Nephron progenitor cell (in vitro differentiated cells): Measurements from ENCODE around the gene LRRK2.

Experiments
- DNase-seq: peaks from one replicate; pipeline ENCODE4 v3.0.0; 2021
- H3K27ac Mint-ChIP-seq: 2 replicates; pipeline ENCODE4 v1.8.0; 2021; ENCODE audit warnings: mild to moderate bottlenecking, moderate library complexity, mixed read lengths
- H3K27me3 Mint-ChIP-seq: 2 replicates; pipeline ENCODE4 v1.8.0; 2021; ENCODE audit warnings: mild to moderate bottlenecking, low read depth, mixed read lengths; ENCODE audit not compliant: poor library complexity
- H3K36me3 Mint-ChIP-seq: 2 replicates; pipeline ENCODE4 v1.8.0; 2021; ENCODE audit warnings: low read depth, mixed read lengths
- H3K4me1 Mint-ChIP-seq: 2 replicates; pipeline ENCODE4 v1.8.0; 2021; ENCODE audit warnings: mixed read lengths
- H3K4me3 Mint-ChIP-seq: 2 replicates; pipeline ENCODE4 v1.8.0; 2021; ENCODE audit warnings: mild to moderate bottlenecking, moderate library complexity, mixed read lengths
- H3K9me3 Mint-ChIP-seq: 2 replicates; pipeline ENCODE4 v1.8.0; 2021; ENCODE audit warnings: mild to moderate bottlenecking, moderate library complexity, mixed read lengths
- TF ChIP-seq, protein P1 (sequence below): fragments of 200-600 bp; sonication (generic); IDR thresholded peaks from 2 replicates; pipeline ENCODE4 v1.5.0; 2021; ENCODE audit warnings: antibody characterized with exemption

LRRK2 gene

DNA sequence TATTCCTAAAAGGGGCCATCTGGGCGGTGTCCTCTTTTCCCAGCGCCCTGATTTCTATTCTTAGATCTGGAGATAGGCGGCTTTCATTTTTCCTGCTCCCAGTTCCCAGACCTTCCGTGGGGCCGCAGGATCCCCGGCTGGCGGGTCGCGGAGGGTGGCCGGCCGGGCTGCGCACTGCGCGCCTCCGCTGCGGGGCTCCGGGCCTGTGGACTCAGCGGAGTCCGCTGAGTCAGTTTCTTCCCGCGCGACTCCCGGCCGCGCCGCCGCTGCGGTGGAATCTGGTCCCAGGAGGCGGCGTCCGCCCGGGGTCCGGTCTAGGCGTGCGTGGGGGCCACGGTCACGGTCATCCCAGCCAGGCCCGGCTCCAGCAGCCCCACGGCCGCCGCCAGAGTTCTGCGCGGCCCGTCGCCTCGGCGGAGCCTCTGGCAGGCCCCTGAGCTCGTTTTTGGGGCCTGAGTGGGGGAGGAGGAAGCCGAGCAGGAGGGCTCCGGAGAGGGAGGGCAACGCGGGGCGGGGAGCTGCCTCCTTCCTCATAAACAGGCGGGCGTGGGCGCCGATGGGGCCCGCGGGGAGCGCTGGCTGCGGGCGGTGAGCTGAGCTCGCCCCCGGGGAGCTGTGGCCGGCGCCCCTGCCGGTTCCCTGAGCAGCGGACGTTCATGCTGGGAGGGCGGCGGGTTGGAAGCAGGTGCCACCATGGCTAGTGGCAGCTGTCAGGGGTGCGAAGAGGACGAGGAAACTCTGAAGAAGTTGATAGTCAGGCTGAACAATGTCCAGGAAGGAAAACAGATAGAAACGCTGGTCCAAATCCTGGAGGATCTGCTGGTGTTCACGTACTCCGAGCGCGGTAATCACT, at the start of gene LRRK2:
LRRK2 (plus strand) TSS at position 559 of the 853 bp plus-strand sequence; CDS start at position 694, 135 bp downstream.
- Mint-ChIP-seq H3K27ac (no peak within 1 kb of the TSS), H3K27me3 (peaks cover 51% of the 10 kb centered on the region), H3K9me3 (no peaks in the 10 kb centered on the region), H3K4me1 (peaks cover 10% of the 10 kb centered on the region), H3K36me3 (no peaks in the 10 kb centered on the region), H3K4me3 (peak within 1 kb of the TSS; percentile 82)
- TF ChIP-seq, protein P1, sequence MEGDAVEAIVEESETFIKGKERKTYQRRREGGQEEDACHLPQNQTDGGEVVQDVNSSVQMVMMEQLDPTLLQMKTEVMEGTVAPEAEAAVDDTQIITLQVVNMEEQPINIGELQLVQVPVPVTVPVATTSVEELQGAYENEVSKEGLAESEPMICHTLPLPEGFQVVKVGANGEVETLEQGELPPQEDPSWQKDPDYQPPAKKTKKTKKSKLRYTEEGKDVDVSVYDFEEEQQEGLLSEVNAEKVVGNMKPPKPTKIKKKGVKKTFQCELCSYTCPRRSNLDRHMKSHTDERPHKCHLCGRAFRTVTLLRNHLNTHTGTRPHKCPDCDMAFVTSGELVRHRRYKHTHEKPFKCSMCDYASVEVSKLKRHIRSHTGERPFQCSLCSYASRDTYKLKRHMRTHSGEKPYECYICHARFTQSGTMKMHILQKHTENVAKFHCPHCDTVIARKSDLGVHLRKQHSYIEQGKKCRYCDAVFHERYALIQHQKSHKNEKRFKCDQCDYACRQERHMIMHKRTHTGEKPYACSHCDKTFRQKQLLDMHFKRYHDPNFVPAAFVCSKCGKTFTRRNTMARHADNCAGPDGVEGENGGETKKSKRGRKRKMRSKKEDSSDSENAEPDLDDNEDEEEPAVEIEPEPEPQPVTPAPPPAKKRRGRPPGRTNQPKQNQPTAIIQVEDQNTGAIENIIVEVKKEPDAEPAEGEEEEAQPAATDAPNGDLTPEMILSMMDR = no peak
- peak; percentile 72 for DNase-seq

DNA sequence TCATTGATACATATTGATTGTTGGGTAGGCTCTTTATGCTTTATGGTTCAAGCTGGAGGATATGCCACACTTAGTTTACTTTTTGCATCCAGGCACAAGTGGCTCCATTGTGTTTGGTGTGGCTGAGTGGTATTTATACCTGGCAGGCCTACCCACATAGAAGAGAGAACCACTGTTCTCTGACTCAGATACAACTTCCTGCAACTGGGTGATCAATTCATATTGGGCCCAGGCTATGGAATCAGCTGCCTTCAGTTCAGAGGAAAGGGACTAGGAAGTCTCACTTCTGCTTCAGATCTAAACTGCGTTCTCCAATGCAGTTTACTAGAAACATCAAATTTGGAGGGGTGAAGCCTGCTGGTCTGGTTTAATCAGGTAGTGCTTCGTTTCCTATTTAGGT, 49.8 kb upstream of the LRRK2 start:
- no peak overlapping the region for H3K27ac Mint-ChIP-seq
- H3K9me3 Mint-ChIP-seq = no peaks in the 10 kb centered on the region
- H3K27me3 Mint-ChIP-seq = no peaks in the 10 kb centered on the region
- no peak overlapping the region for H3K4me3 Mint-ChIP-seq
- no peaks in the 10 kb centered on the region for H3K36me3 Mint-ChIP-seq
- no peaks in the 10 kb centered on the region for H3K4me1 Mint-ChIP-seq
- DNase-seq = no peak
- TF ChIP-seq, protein P1 = no peak

DNA sequence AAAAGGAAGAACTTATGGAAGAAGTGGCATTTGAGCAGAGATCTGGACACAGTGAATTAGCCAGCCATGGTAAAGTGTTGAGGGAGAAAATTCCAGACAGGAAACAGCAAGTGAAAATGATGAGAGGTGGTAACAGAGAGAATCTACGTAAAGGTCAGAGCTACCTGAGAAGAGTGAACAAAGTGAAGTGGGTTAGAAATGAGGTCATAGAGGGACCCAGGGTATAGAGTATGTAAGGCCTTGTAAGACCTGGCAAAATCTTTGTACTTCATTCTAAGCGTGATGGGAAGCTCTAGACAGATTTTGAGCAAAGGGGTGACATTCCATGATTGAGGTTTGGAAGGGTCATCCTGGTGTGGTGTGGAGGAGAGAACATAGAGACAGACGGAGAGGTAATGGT, 49.3 kb upstream of the LRRK2 start:
- Mint-ChIP-seq H3K36me3 (no peaks in the 10 kb centered on the region), H3K9me3 (no peaks in the 10 kb centered on the region), H3K4me1 (no peaks in the 10 kb centered on the region), H3K27me3 (no peaks in the 10 kb centered on the region), H3K4me3 (no peak overlapping the region), H3K27ac (no peak overlapping the region)
- no peak for DNase-seq
- TF ChIP-seq, protein P1 = no peak

DNA sequence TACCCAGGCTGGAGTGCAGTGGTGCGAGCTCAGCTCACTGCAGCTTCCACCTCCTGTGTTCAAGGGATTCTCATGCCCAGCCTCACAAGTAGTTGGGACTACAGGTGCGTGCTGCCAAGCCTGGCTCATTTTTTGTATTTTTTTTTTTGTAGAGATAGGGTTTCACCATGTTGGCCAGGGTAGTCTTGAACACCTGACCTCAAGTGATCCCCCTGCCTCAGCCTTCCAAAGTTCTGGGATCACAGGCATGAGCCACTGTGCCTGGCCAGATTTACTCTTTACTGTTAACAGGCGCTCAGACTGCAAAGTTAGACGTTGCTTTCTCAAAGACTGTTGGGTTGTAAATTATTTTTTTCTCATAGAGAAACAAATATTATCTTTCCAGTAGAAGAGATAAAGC, 46.1 kb upstream of the LRRK2 start:
- Mint-ChIP-seq H3K27ac (no peak overlapping the region), H3K4me3 (no peak overlapping the region), H3K9me3 (no peaks in the 10 kb centered on the region), H3K4me1 (no peaks in the 10 kb centered on the region), H3K36me3 (no peaks in the 10 kb centered on the region), H3K27me3 (no peaks in the 10 kb centered on the region)
- TF ChIP-seq, protein P1 = no peak
- no peak for DNase-seq

DNA sequence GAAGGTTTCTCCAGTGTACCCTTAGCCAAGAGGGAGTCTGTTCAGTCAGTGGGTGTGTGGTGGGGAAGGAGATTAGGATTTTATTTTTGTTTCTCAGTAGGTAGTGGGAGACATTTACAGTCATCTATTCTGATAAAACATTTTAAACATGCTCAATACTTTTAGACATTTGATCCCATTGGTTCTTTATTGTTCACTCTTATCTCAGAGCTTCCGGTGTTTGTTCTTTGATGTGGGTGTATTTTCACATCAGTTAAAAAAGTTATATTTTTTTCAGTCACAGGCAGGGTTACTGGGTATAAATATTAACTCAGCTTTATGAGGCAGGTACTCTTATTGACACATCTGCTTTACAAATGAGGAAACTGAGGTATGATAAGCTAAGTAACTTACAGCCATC, 43.3 kb upstream of the LRRK2 start:
- TF ChIP-seq, protein P1 = no peak
- Mint-ChIP-seq H3K9me3 (no peaks in the 10 kb centered on the region), H3K27me3 (no peaks in the 10 kb centered on the region), H3K4me1 (no peaks in the 10 kb centered on the region), H3K27ac (no peak overlapping the region), H3K36me3 (no peaks in the 10 kb centered on the region), H3K4me3 (no peak overlapping the region)
- no peak for DNase-seq

DNA sequence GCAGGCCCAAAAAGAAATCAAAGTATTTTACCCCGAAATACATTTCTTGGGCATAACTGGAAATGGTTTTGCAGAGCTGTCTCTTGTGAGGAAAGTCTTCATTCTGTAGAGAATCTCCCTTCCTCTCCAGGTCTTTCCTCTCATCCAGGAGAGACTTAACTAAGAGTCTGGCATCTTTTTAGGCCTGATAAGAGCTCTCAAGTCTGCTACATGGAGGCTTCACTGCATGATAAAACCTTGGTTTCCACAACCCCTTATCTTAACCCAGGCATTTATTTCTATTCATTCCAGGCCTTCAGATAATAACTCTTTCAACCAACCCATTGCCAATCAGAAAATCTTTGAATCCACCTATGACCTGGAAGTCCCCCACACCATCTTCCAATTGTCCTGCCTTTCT, 41.1 kb upstream of the LRRK2 start:
- Mint-ChIP-seq H3K36me3 (peaks cover 5% of the 10 kb centered on the region), H3K27me3 (no peaks in the 10 kb centered on the region), H3K9me3 (peaks cover 11% of the 10 kb centered on the region), H3K4me1 (no peaks in the 10 kb centered on the region), H3K27ac (no peak overlapping the region), H3K4me3 (no peak overlapping the region)
- TF ChIP-seq, protein P1 = no peak
- no peak for DNase-seq
